Endodermal cell (in vitro differentiated cells): ENCODE data around the gene MYO1B. TPM values are rescaled to one million over a fixed set of nuclear protein-coding genes. Genes with fewer than 3 reads are reported as not detected.

ENCODE experiments used
- DNase-seq: peaks from one replicate; pipeline ENCODE4 v3.0.0-alpha.2; 2017
- H3K27ac ChIP-seq: 2 replicates; pipeline ENCODE4 v1.5.1; 2013; ENCODE audit warnings: mild to moderate bottlenecking, low read depth, low read length, moderate library complexity
- H3K27me3 ChIP-seq: 2 replicates; pipeline ENCODE4 v1.6.1; 2013; ENCODE audit warnings: mild to moderate bottlenecking, low read length, moderate library complexity; ENCODE audit not compliant: insufficient read depth, control insufficient read depth, poor library complexity, severe bottlenecking
- H3K36me3 ChIP-seq: 2 replicates; pipeline ENCODE4 v1.7.0; 2013; ENCODE audit warnings: mild to moderate bottlenecking, low read length, moderate library complexity; ENCODE audit not compliant: control insufficient read depth, insufficient read depth
- H3K4me1 ChIP-seq: one replicate; pipeline ENCODE4 v1.7.0; 2013; ENCODE audit warnings: low read length; ENCODE audit not compliant: control insufficient read depth, insufficient read depth
- H3K4me3 ChIP-seq: 2 replicates; pipeline ENCODE4 v1.5.1; 2013; ENCODE audit warnings: mild to moderate bottlenecking, low read length, moderate library complexity
- H3K9ac ChIP-seq: 2 replicates; pipeline ENCODE4 v1.6.1; 2013; ENCODE audit warnings: mild to moderate bottlenecking, low read length, moderate library complexity; ENCODE audit not compliant: poor library complexity, severe bottlenecking; ENCODE audit errors: extremely low read depth
- H3K9me3 ChIP-seq: 2 replicates; pipeline ENCODE4 v1.6.1; 2013; ENCODE audit warnings: mild to moderate bottlenecking, low read length, moderate library complexity; ENCODE audit not compliant: control insufficient read depth
- H3K27ac Mint-ChIP-seq: 2 replicates; pipeline ENCODE4 v1.8.0; 2020; ENCODE audit warnings: mixed read lengths
- H3K27me3 Mint-ChIP-seq: 2 replicates; pipeline ENCODE4 v1.8.0; 2021; ENCODE audit warnings: mild to moderate bottlenecking, mixed read lengths; ENCODE audit not compliant: insufficient read depth
- H3K36me3 Mint-ChIP-seq: 2 replicates; pipeline ENCODE4 v1.8.0; 2020; ENCODE audit warnings: low read depth, mixed read lengths
- H3K4me1 Mint-ChIP-seq: 2 replicates; pipeline ENCODE4 v1.8.0; 2020; ENCODE audit warnings: mixed read lengths
- H3K4me3 Mint-ChIP-seq: 2 replicates; pipeline ENCODE4 v1.8.0; 2020; ENCODE audit warnings: mild to moderate bottlenecking, moderate library complexity, mixed read lengths
- H3K9me3 Mint-ChIP-seq: 2 replicates; pipeline ENCODE4 v1.8.0; 2020; ENCODE audit warnings: mild to moderate bottlenecking, mixed read lengths
- WGBS, 2 experiments: methylation state at CpG; one replicate each; pipeline versions ENCODE4 v1.1.5 to v1.1.7; 2013; ENCODE audit warnings: missing lambda C conversion rate in 2 of 2, mixed read lengths in 1 of 2; ENCODE audit not compliant: insufficient coverage in 1 of 2, insufficient read length in 1 of 2; 5-methylcytosine and 5-hydroxymethylcytosine counted together
- total RNA-seq, 2 donors: library from RNA; stranded (reverse); fragmentation: NEBNext Ultra II Directional in 1 of 2; extraction: Animal tissue kit (Norgen Biotek cat#: 25700) in 1 of 2; gene quantifications; 2 replicates in 1 of 2; 3 replicates in 1 of 2; pipeline ENCODE4 v1.2.1, GENCODE V29; 2021
- TF ChIP-seq, protein P1 (sequence below): fragments of 200-600 bp; sonication (generic); conservative IDR thresholded peaks from 2 replicates; pipeline ENCODE4 v1.5.0; 2021; ENCODE audit warnings: antibody characterized with exemption, mild to moderate bottlenecking

MYO1B gene
- total RNA-seq, 2 donors from 2014 or later, result 145 to 154 TPM

- 94 to 100% methylated on average over 3 of the region's 3 CpGs for WGBS, 2 experiments
- no peaks in the 10 kb centered on the region for H3K4me1 Mint-ChIP-seq
- H3K36me3 Mint-ChIP-seq, result no peaks in the 10 kb centered on the region
- Histone ChIP-seq H3K4me1 (no peaks in the 10 kb centered on the region), H3K4me3 (no peak overlapping the region), H3K9me3 (peaks cover 7% of the 10 kb centered on the region), H3K27ac (no peak overlapping the region), H3K9ac (no peak overlapping the region), H3K36me3 (no peaks in the 10 kb centered on the region), H3K27me3 (no peaks in the 10 kb centered on the region)
- no peak overlapping the region for H3K4me3 Mint-ChIP-seq
- TF ChIP-seq, protein P1, sequence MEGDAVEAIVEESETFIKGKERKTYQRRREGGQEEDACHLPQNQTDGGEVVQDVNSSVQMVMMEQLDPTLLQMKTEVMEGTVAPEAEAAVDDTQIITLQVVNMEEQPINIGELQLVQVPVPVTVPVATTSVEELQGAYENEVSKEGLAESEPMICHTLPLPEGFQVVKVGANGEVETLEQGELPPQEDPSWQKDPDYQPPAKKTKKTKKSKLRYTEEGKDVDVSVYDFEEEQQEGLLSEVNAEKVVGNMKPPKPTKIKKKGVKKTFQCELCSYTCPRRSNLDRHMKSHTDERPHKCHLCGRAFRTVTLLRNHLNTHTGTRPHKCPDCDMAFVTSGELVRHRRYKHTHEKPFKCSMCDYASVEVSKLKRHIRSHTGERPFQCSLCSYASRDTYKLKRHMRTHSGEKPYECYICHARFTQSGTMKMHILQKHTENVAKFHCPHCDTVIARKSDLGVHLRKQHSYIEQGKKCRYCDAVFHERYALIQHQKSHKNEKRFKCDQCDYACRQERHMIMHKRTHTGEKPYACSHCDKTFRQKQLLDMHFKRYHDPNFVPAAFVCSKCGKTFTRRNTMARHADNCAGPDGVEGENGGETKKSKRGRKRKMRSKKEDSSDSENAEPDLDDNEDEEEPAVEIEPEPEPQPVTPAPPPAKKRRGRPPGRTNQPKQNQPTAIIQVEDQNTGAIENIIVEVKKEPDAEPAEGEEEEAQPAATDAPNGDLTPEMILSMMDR, result no peak
- no peaks in the 10 kb centered on the region for H3K9me3 Mint-ChIP-seq
- H3K27me3 Mint-ChIP-seq, result no peaks in the 10 kb centered on the region
- H3K27ac Mint-ChIP-seq, result no peak overlapping the region
- DNase-seq, result no peak
These were observed 188.9 kb downstream of the MYO1B start for GRCh38 chr2:191434072-191434471.

GRCh38 chr2:191435141-191435540 lies 189.9 kb downstream of the MYO1B start:
- 80 to 92% methylated on average over 1 to 6 of the region's 6 CpGs for WGBS, 2 experiments

GRCh38 chr2:191436368-191437055 lies 191.3 kb downstream of the MYO1B start:
- Mint-ChIP-seq H3K27me3 (no peaks in the 10 kb centered on the region), H3K4me3 (no peak overlapping the region), H3K27ac (no peak overlapping the region), H3K36me3 (no peaks in the 10 kb centered on the region), H3K9me3 (no peaks in the 10 kb centered on the region), H3K4me1 (no peaks in the 10 kb centered on the region)
- 96 to 100% methylated on average over 4 to 6 of the region's 6 CpGs for WGBS, 2 experiments
- H3K4me1 ChIP-seq, result no peaks in the 10 kb centered on the region
- no peak for DNase-seq
- no peaks in the 10 kb centered on the region for H3K36me3 ChIP-seq
- TF ChIP-seq, protein P1, result no peak
- H3K27ac ChIP-seq, result no peak overlapping the region
- H3K9me3 ChIP-seq, result peaks cover 7% of the 10 kb centered on the region
- H3K27me3 ChIP-seq, result no peaks in the 10 kb centered on the region
- H3K4me3 ChIP-seq, result no peak overlapping the region
- no peak overlapping the region for H3K9ac ChIP-seq

More at GRCh38 chr2:191435141-191435540, 189.9 kb downstream of the MYO1B start:
- Histone ChIP-seq H3K27ac (no peak overlapping the region), H3K27me3 (no peaks in the 10 kb centered on the region), H3K9me3 (peaks cover 7% of the 10 kb centered on the region), H3K4me3 (no peak overlapping the region), H3K36me3 (no peaks in the 10 kb centered on the region), H3K9ac (no peak overlapping the region), H3K4me1 (no peaks in the 10 kb centered on the region)
- DNase-seq, result no peak
- H3K9me3 Mint-ChIP-seq, result no peaks in the 10 kb centered on the region
- H3K4me3 Mint-ChIP-seq, result no peak overlapping the region
- no peaks in the 10 kb centered on the region for H3K36me3 Mint-ChIP-seq
- no peaks in the 10 kb centered on the region for H3K4me1 Mint-ChIP-seq
- no peaks in the 10 kb centered on the region for H3K27me3 Mint-ChIP-seq
- no peak overlapping the region for H3K27ac Mint-ChIP-seq
- TF ChIP-seq, protein P1, result no peak
